ENCODE data around the gene DCAF4L1. TPM values are rescaled to one million over a fixed set of nuclear protein-coding genes. Genes with fewer than 3 reads are reported as not detected.

The DCAF4L1 gene
- total and polyA plus RNA-seq, 2 of the 4 experiments (the other 2 are of a cell fraction): 0.07 to 0.18 TPM

GRCh38 chr4:41969671-41970070 is 11.9 kb upstream of the DCAF4L1 start:
- H3K4me3 ChIP-seq (ENCODE audit: insufficient read depth, low read depth, low read length): no peak overlapping the region
- dilution Hi-C loops (cut with HindIII; ENCODE audit: low sequenced_read_pairs, unreplicated experiment): no loop called here
- no peak overlapping the region for H2BK5ac ChIP-seq (ENCODE audit: low read depth, low read length, poor library complexity, severe bottlenecking)
- no peak overlapping the region for H2AFZ ChIP-seq (replicated peaks; ENCODE audit: low read length, poor library complexity)
- H4K8ac ChIP-seq (ENCODE audit: low read depth in 2 of 2, low read length in 2 of 2): no peak overlapping the region
- no peak overlapping the region for H2BK20ac ChIP-seq (ENCODE audit: low read depth, low read length)
- H3K4ac ChIP-seq (ENCODE audit: low read depth, low read length): no peak overlapping the region
- in situ Hi-C loops (cut with MboI; ENCODE audit: low sequenced_read_pairs): no loop called here
- no TSS peak for BruUV-seq (replicated peaks)
- no peak overlapping the region for H2AK5ac ChIP-seq (ENCODE audit: low read depth, low read length)
- POLR2A ChIA-PET (ENCODE audit: unreplicated experiment): no interaction called here
- H4K20me1 ChIP-seq (ENCODE audit: insufficient read depth, low read length): no peaks in the 10 kb centered on the region
- H3K27ac ChIP-seq (ENCODE audit: insufficient read depth, low read length): no peak overlapping the region
- H4K5ac ChIP-seq (ENCODE audit: low read depth, low read length): no peak overlapping the region
- TF ChIP-seq FOS (IDR thresholded peaks at IDR 0.05; ENCODE audit: low read depth, low read length): no peak
- no peak for TF ChIP-seq POLR2A (IDR thresholded peaks at IDR 0.05; ENCODE audit: low read depth, low read length)
- TF ChIP-seq SMC3 (IDR thresholded peaks at IDR 0.05; ENCODE audit: low read depth, low read length): no peak
- TF ChIP-seq RCOR1 (IDR thresholded peaks at IDR 0.05; ENCODE audit: insufficient replicate concordance, low read length): no peak
- no peak for TF ChIP-seq NFE2L2 (IDR thresholded peaks at IDR 0.05; ENCODE audit: low read depth, low read length)
- TF ChIP-seq MXI1 (IDR thresholded peaks at IDR 0.05; ENCODE audit: borderline replicate concordance, low read depth, low read length): no peak
- no peak overlapping the region for H3K4me2 ChIP-seq (ENCODE audit: low read depth, low read length)
- intact Hi-C loops (cut with micrococcal nuclease): no loop called here
- H3K23ac ChIP-seq (ENCODE audit: low read depth, low read length): no peak overlapping the region
- no peak overlapping the region for H2BK120ac ChIP-seq (ENCODE audit: low read depth, low read length)
- H3K27me3 ChIP-seq (ENCODE audit: control insufficient read depth, insufficient read depth, low read length): no peaks in the 10 kb centered on the region
- no peak overlapping the region for H3K18ac ChIP-seq (ENCODE audit: low read depth, low read length)
- CTCF ChIA-PET: no interaction called here
- H3K56ac ChIP-seq (ENCODE audit: extremely low read depth, insufficient read depth, low read length): no peak overlapping the region
- no peaks in the 10 kb centered on the region for H3K4me1 ChIP-seq (ENCODE audit: control insufficient read depth, insufficient read depth, low read length)
- no peaks in the 10 kb centered on the region for H3K9me3 ChIP-seq (ENCODE audit: control insufficient read depth, insufficient read depth, low read length)
- ATAC-seq (ENCODE audit: low read depth) (no peak), DNase-seq (no peak)
- H3K36me3 ChIP-seq (ENCODE audit: control insufficient read depth, insufficient read depth, low read length): no peaks in the 10 kb centered on the region
- H3K14ac ChIP-seq (replicated peaks; ENCODE audit: low read depth, low read length): no peak overlapping the region
- no peaks in the 10 kb centered on the region for H3K79me1 ChIP-seq (ENCODE audit: low read depth in 1 of 2, low read length in 2 of 2)
- H3K9me1 ChIP-seq (ENCODE audit: insufficient read depth, low read length): no peaks in the 10 kb centered on the region
- H2AK9ac ChIP-seq (replicated peaks; ENCODE audit: low read depth, low read length, poor library complexity): no peak overlapping the region
- H4K91ac ChIP-seq (ENCODE audit: insufficient read depth, low read depth, low read length): no peak overlapping the region
- no peak overlapping the region for H2BK15ac ChIP-seq (ENCODE audit: low read depth, low read length)
- no peak overlapping the region for H3K9ac ChIP-seq (ENCODE audit: low read depth, low read length)

Measured in IMR-90 (cell line).